Nephron (organoid): ENCODE data around the gene KCNG1.

Source experiments
- H3K27ac Mint-ChIP-seq, 3 experiments: 2 replicates each; pipeline ENCODE4 v1.8.0; 2020; ENCODE audit warnings: mixed read lengths in 3 of 3, mild to moderate bottlenecking in 2 of 3, moderate library complexity in 1 of 3
- H3K27me3 Mint-ChIP-seq: 2 replicates; pipeline ENCODE4 v1.8.0; 2021; ENCODE audit warnings: low read depth, mild to moderate bottlenecking, moderate library complexity, mixed read lengths
- H3K36me3 Mint-ChIP-seq: 2 replicates; pipeline ENCODE4 v1.8.0; 2020; ENCODE audit warnings: low read depth, mixed read lengths
- H3K4me1 Mint-ChIP-seq: 2 replicates; pipeline ENCODE4 v1.8.0; 2020; ENCODE audit warnings: mixed read lengths
- H3K4me3 Mint-ChIP-seq, 3 experiments: 2 replicates each; pipeline ENCODE4 v1.8.0; 2020; ENCODE audit warnings: mild to moderate bottlenecking in 3 of 3, mixed read lengths in 3 of 3, moderate library complexity in 2 of 3
- H3K9me3 Mint-ChIP-seq: 2 replicates; pipeline ENCODE4 v1.8.0; 2020; ENCODE audit warnings: mixed read lengths
- CTCF ChIP-seq, 3 experiments: fragments of 200-600 bp; sonication (generic); IDR thresholded peaks; one replicate each; pipeline ENCODE4 v1.5.0; 2021; ENCODE audit warnings: antibody characterized with exemption in 3 of 3; ENCODE audit not compliant: unreplicated experiment in 3 of 3

The KCNG1 gene

DNA sequence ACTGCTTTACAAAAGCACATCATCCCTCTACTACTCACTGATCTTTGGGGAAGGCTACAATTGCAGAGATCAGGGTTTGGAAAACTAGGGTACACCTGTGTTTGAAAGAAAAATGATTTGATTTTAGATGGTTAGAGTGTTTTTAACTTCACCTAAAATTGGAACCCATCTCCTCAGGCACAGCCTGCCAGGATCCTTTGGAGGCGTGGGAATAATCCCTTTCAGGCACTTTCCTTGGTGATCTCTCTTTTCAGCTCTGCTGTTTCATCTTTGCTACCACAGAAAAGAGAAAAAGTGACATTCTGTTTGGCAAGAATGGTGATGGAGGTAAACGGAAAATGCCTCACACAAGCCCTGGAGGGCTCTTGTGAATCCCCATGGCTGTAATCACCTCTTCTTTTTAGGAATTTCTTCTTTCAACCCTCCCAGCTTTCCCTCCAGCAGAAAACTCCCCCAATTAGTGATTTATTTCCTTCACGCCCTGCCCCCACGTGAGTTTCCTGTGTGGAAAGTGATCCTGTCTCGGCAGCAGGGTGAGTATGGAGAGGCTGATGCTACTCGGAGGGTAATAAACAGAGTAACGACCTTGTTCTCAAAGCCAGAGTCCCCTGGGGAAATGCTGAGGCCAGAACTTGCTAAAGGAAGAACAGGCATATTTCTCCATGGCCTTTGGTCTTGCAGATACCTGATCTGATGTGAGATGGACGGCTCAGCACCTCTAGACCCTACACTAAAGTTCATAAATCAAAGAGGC, 9.2 kb downstream of the KCNG1 start:
- no peak overlapping the region for H3K4me3 Mint-ChIP-seq
- TF ChIP-seq CTCF (IDR thresholded peaks at IDR 0.05; ENCODE audit: unreplicated experiment in 3 of 3): no peak
- H3K27me3 Mint-ChIP-seq: peaks cover 32% of the 10 kb centered on the region
- H3K4me1 Mint-ChIP-seq: peaks cover 30% of the 10 kb centered on the region
- peaks cover 5% of the 10 kb centered on the region for H3K36me3 Mint-ChIP-seq
- peak overlapping the region; percentile 14 to 79 (median 29) for H3K27ac Mint-ChIP-seq
- H3K9me3 Mint-ChIP-seq: no peaks in the 10 kb centered on the region

DNA sequence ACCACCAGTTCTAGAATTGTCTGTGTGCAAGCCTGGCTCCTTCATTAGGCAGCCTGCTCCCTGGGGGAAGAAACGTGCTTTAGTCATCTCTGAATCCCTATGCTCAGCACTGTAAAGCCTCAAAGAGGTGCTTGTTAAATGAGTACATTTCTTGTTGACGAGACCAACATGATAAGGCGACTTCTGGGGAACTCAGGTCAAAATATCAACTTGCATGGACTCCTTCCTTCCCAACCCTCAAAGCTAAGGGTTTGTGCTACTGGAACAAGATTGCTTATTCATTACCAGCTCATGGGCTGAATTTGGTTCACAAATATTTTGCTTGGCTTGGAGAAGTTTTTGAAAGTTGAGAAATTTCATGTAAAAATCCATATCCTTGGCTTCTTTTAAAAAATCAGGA, 10.6 kb downstream of the KCNG1 start:
- Mint-ChIP-seq H3K4me1 (peaks cover 29% of the 10 kb centered on the region), H3K27ac (peak overlapping the region in 1 of 3 experiments; percentile 45), H3K36me3 (peaks cover 7% of the 10 kb centered on the region), H3K27me3 (peaks cover 25% of the 10 kb centered on the region), H3K4me3 (no peak overlapping the region), H3K9me3 (no peaks in the 10 kb centered on the region)
- no peak for TF ChIP-seq CTCF (IDR thresholded peaks at IDR 0.05; ENCODE audit: unreplicated experiment in 3 of 3)

DNA sequence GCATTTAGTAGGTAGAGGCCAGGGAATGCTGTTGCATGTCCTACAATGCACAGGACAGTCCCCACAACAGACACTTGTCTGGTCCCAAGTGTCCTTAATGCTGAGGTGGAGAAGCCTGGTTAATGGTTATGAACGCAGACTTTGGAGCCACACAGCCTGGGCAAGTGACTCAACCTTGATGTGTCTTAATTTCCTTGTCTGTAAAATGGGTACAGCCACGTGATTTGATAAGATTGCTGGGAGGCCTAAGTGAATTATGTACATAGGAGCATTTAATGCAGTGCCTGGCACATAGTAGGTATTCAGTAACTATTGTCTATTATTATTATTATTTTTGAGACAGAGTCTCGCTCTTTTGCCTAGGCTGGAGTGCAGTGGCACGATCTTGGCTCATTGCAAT, 11.4 kb downstream of the KCNG1 start:
- H3K9me3 Mint-ChIP-seq: no peaks in the 10 kb centered on the region
- peaks cover 7% of the 10 kb centered on the region for H3K36me3 Mint-ChIP-seq
- no peak overlapping the region for H3K27ac Mint-ChIP-seq
- peaks cover 23% of the 10 kb centered on the region for H3K4me1 Mint-ChIP-seq
- H3K4me3 Mint-ChIP-seq: no peak overlapping the region
- no peak for TF ChIP-seq CTCF (IDR thresholded peaks at IDR 0.05; ENCODE audit: unreplicated experiment in 3 of 3)
- peaks cover 25% of the 10 kb centered on the region for H3K27me3 Mint-ChIP-seq

- Mint-ChIP-seq H3K4me1 (peaks cover 23% of the 10 kb centered on the region), H3K27ac (no peak overlapping the region), H3K36me3 (peaks cover 7% of the 10 kb centered on the region), H3K27me3 (peaks cover 23% of the 10 kb centered on the region), H3K9me3 (no peaks in the 10 kb centered on the region), H3K4me3 (no peak overlapping the region)
- no peak for TF ChIP-seq CTCF (IDR thresholded peaks at IDR 0.05; ENCODE audit: unreplicated experiment in 3 of 3)
Measured at GRCh38 chr20:51010932-51011331, 12.0 kb downstream of the KCNG1 start.

GRCh38 chr20:51010043-51010365, 12.9 kb downstream of the KCNG1 start:
- H3K4me3 Mint-ChIP-seq: no peak overlapping the region
- peaks cover 13% of the 10 kb centered on the region for H3K36me3 Mint-ChIP-seq
- no peak overlapping the region for H3K27ac Mint-ChIP-seq
- H3K9me3 Mint-ChIP-seq: no peaks in the 10 kb centered on the region
- H3K4me1 Mint-ChIP-seq: peaks cover 16% of the 10 kb centered on the region
- H3K27me3 Mint-ChIP-seq: peaks cover 19% of the 10 kb centered on the region
- no peak for TF ChIP-seq CTCF (IDR thresholded peaks at IDR 0.05; ENCODE audit: unreplicated experiment in 3 of 3)
